ENCODE data around the gene CYREN. TPM values are rescaled to one million over a fixed set of nuclear protein-coding genes. Genes with fewer than 3 reads are reported as not detected.

CYREN gene
- total RNA-seq, 1 experiment from 2014 or later, result 33.1 TPM

- no peak for DNase-seq
- Histone ChIP-seq H3K27ac (ENCODE audit: low read length) (no peak overlapping the region), H3K4me2 (ENCODE audit: low read depth, low read length, poor library complexity, severe bottlenecking) (no peak overlapping the region), H2AFZ (ENCODE audit: low read length) (no peak overlapping the region), H3K9me2 (replicated peaks; ENCODE audit: insufficient read depth, low read length) (no peaks in the 10 kb centered on the region), H3K4me3 (ENCODE audit: low read length) (no peak overlapping the region), H3K4me1 (ENCODE audit: low read length) (no peaks in the 10 kb centered on the region), H3K9ac (ENCODE audit: low read length) (no peak overlapping the region), H3K27me3 (ENCODE audit: low read length) (no peaks in the 10 kb centered on the region), H4K20me1 (ENCODE audit: insufficient read depth, low read depth, low read length) (peaks cover 7% of the 10 kb centered on the region; the same call in 1 of the 2 replicates), H3K36me3 (ENCODE audit: insufficient read depth, low read length) (peaks cover 24% of the 10 kb centered on the region), H3K9me3 (ENCODE audit: low read length) (peaks cover 4% of the 10 kb centered on the region; the same call in 1 of the 2 replicates), H3K79me2 (ENCODE audit: low read length) (0 out of 2 replicates have a peak, but pooled peaks cover 3% of the 10 kb centered on the region)
Observed at GRCh38 chr7:135162382-135163001, 8.0 kb downstream of the CYREN start.

- Histone ChIP-seq H3K27ac (ENCODE audit: low read length) (no peak overlapping the region), H3K27me3 (ENCODE audit: low read length) (no peaks in the 10 kb centered on the region), H3K36me3 (ENCODE audit: insufficient read depth, low read length) (peaks cover 17% of the 10 kb centered on the region), H2AFZ (ENCODE audit: low read length) (no peak overlapping the region), H3K9me2 (replicated peaks; ENCODE audit: insufficient read depth, low read length) (no peaks in the 10 kb centered on the region), H3K4me3 (ENCODE audit: low read length) (no peak overlapping the region), H3K4me1 (ENCODE audit: low read length) (no peaks in the 10 kb centered on the region), H3K4me2 (ENCODE audit: low read depth, low read length, poor library complexity, severe bottlenecking) (no peak overlapping the region), H4K20me1 (ENCODE audit: insufficient read depth, low read depth, low read length) (no peaks in the 10 kb centered on the region), H3K9ac (ENCODE audit: low read length) (no peak overlapping the region), H3K79me2 (ENCODE audit: low read length) (no peaks in the 10 kb centered on the region), H3K9me3 (ENCODE audit: low read length) (peaks cover 12% of the 10 kb centered on the region; the same call in 1 of the 2 replicates)
- DNase-seq, result no peak
Observed at GRCh38 chr7:135161669-135162068, 8.8 kb downstream of the CYREN start.

DNA sequence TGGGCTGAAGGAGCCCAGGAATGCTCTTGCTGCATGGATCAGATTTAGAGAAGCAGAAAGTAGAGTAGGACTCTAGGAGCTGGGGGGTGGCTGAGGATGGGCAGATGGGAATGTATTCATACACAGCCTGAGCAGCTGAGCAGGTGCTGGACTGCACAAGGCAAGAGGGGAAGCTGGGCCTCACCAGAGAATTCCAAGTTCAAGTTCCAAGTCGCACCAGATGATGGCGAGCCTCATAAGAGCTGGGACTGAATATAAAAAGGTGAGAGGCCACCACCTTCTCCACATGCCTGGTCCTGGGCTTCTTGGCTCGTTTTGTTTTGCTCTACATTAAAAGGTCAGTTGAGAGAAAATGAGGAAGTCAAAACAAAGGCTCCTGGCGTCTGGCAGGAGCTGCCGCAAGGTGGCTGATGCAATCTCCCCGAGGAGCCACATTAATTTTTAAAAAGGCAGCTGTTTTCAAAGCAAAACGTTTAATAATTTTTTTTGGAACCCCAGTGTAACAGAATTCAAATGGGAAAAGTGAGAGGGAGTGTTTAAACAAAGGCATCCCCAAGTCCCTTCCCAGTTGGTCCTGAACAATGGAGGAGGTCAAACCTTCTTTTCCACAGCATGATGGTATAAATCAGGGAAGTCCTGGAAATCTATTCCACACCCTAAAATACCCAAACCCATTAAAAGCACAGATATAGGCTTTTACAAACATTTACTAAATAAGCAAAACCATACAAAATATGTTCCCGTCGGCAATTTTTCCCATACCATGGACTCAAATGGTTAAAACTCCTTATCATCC lies 9.5 kb downstream of the CYREN start:
- H3K36me3 ChIP-seq (ENCODE audit: insufficient read depth, low read length), result peaks cover 13% of the 10 kb centered on the region
- no peaks in the 10 kb centered on the region for H4K20me1 ChIP-seq (ENCODE audit: insufficient read depth, low read depth, low read length)
- no peaks in the 10 kb centered on the region for H3K79me2 ChIP-seq (ENCODE audit: low read length)
- peaks cover 18% of the 10 kb centered on the region for H3K9me3 ChIP-seq (ENCODE audit: low read length)
- no peaks in the 10 kb centered on the region for H3K9me2 ChIP-seq (replicated peaks; ENCODE audit: insufficient read depth, low read length)
- no peak overlapping the region for H3K4me3 ChIP-seq (ENCODE audit: low read length)
- H2AFZ ChIP-seq (ENCODE audit: low read length), result no peak overlapping the region
- H3K9ac ChIP-seq (ENCODE audit: low read length), result no peak overlapping the region
- no peaks in the 10 kb centered on the region for H3K4me1 ChIP-seq (ENCODE audit: low read length)
- no peak for DNase-seq
- no peak overlapping the region for H3K4me2 ChIP-seq (ENCODE audit: low read depth, low read length, poor library complexity, severe bottlenecking)
- no peaks in the 10 kb centered on the region for H3K27me3 ChIP-seq (ENCODE audit: low read length)
- H3K27ac ChIP-seq (ENCODE audit: low read length), result no peak overlapping the region

- H3K36me3 ChIP-seq (ENCODE audit: insufficient read depth, low read length), result peaks cover 7% of the 10 kb centered on the region
- H4K20me1 ChIP-seq (ENCODE audit: insufficient read depth, low read depth, low read length), result no peaks in the 10 kb centered on the region
- H3K4me1 ChIP-seq (ENCODE audit: low read length), result no peaks in the 10 kb centered on the region
- no peak overlapping the region for H3K4me3 ChIP-seq (ENCODE audit: low read length)
- no peaks in the 10 kb centered on the region for H3K9me2 ChIP-seq (replicated peaks; ENCODE audit: insufficient read depth, low read length)
- H3K79me2 ChIP-seq (ENCODE audit: low read length), result no peaks in the 10 kb centered on the region
- H3K27ac ChIP-seq (ENCODE audit: low read length), result no peak overlapping the region
- no peak overlapping the region for H2AFZ ChIP-seq (ENCODE audit: low read length)
- no peaks in the 10 kb centered on the region for H3K27me3 ChIP-seq (ENCODE audit: low read length)
- no peak overlapping the region for H3K4me2 ChIP-seq (ENCODE audit: low read depth, low read length, poor library complexity, severe bottlenecking)
- no peak overlapping the region for H3K9ac ChIP-seq (ENCODE audit: low read length)
- DNase-seq, result no peak
- peaks cover 26% of the 10 kb centered on the region for H3K9me3 ChIP-seq (ENCODE audit: low read length)
Observed at GRCh38 chr7:135160098-135160857, 10.2 kb downstream of the CYREN start.

GRCh38 chr7:135159359-135160085 lies 11.0 kb downstream of the CYREN start:
- DNase-seq, result no peak
- no peaks in the 10 kb centered on the region for H3K27me3 ChIP-seq (ENCODE audit: low read length)
- H3K9me3 ChIP-seq (ENCODE audit: low read length), result peaks cover 29% of the 10 kb centered on the region
- H3K4me3 ChIP-seq (ENCODE audit: low read length), result no peak overlapping the region
- no peak overlapping the region for H2AFZ ChIP-seq (ENCODE audit: low read length)
- no peak overlapping the region for H3K27ac ChIP-seq (ENCODE audit: low read length)
- no peak overlapping the region for H3K9ac ChIP-seq (ENCODE audit: low read length)
- no peaks in the 10 kb centered on the region for H3K4me1 ChIP-seq (ENCODE audit: low read length)
- H3K9me2 ChIP-seq (replicated peaks; ENCODE audit: insufficient read depth, low read length), result no peaks in the 10 kb centered on the region
- no peak overlapping the region for H3K4me2 ChIP-seq (ENCODE audit: low read depth, low read length, poor library complexity, severe bottlenecking)
- H3K36me3 ChIP-seq (ENCODE audit: insufficient read depth, low read length), result peaks cover 4% of the 10 kb centered on the region; the same call in 1 of the 2 replicates
- H3K79me2 ChIP-seq (ENCODE audit: low read length), result no peaks in the 10 kb centered on the region
- H4K20me1 ChIP-seq (ENCODE audit: insufficient read depth, low read depth, low read length), result no peaks in the 10 kb centered on the region

GRCh38 chr7:135158874-135159273 lies 11.6 kb downstream of the CYREN start:
- Histone ChIP-seq H2AFZ (ENCODE audit: low read length) (no peak overlapping the region), H3K27ac (ENCODE audit: low read length) (no peak overlapping the region), H3K9me2 (replicated peaks; ENCODE audit: insufficient read depth, low read length) (no peaks in the 10 kb centered on the region), H3K9me3 (ENCODE audit: low read length) (peaks cover 29% of the 10 kb centered on the region), H3K4me2 (ENCODE audit: low read depth, low read length, poor library complexity, severe bottlenecking) (no peak overlapping the region), H3K4me1 (ENCODE audit: low read length) (no peaks in the 10 kb centered on the region), H3K9ac (ENCODE audit: low read length) (no peak overlapping the region), H3K36me3 (ENCODE audit: insufficient read depth, low read length) (no peaks in the 10 kb centered on the region; the same call in 1 of the 2 replicates), H3K27me3 (ENCODE audit: low read length) (no peaks in the 10 kb centered on the region), H3K79me2 (ENCODE audit: low read length) (no peaks in the 10 kb centered on the region), H4K20me1 (ENCODE audit: insufficient read depth, low read depth, low read length) (no peaks in the 10 kb centered on the region), H3K4me3 (ENCODE audit: low read length) (no peak overlapping the region)
- DNase-seq, result no peak

DNA sequence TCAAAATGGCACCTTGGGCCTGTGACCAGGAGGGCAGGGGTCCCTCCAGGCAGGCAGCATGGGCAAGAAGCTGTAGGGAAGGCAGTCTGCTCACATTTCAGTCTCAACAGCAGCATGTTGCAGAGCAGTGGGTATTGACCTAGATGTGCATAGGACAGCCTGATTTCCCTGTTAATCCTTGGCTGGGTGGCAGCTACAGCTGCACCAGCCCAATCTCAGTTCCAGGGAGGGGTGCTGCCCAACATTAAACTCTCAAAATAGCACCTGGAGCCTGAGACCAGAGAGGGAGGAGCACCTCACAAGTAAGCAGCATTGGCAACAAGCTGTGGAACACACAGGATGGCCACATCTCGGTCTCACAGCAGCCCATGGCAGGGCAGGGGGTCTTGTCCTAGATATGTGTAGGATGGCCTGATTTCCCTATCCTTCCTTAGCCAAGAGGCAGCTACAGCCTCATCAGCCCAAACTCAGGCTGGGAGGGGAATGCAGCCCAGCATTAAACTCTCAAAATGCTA lies 12.3 kb downstream of the CYREN start:
- Histone ChIP-seq H3K27me3 (ENCODE audit: low read length) (no peaks in the 10 kb centered on the region), H3K9me2 (replicated peaks; ENCODE audit: insufficient read depth, low read length) (no peaks in the 10 kb centered on the region), H3K9ac (ENCODE audit: low read length) (no peak overlapping the region), H3K27ac (ENCODE audit: low read length) (no peak overlapping the region), H3K9me3 (ENCODE audit: low read length) (peaks cover 32% of the 10 kb centered on the region), H3K4me1 (ENCODE audit: low read length) (no peaks in the 10 kb centered on the region), H3K79me2 (ENCODE audit: low read length) (no peaks in the 10 kb centered on the region), H3K4me2 (ENCODE audit: low read depth, low read length, poor library complexity, severe bottlenecking) (no peak overlapping the region), H2AFZ (ENCODE audit: low read length) (no peak overlapping the region), H3K36me3 (ENCODE audit: insufficient read depth, low read length) (no peaks in the 10 kb centered on the region; the same call in 1 of the 2 replicates), H4K20me1 (ENCODE audit: insufficient read depth, low read depth, low read length) (no peaks in the 10 kb centered on the region), H3K4me3 (ENCODE audit: low read length) (no peak overlapping the region)
- no peak for DNase-seq
